ENCODE data around the gene BTBD16. TPM values are rescaled to one million over a fixed set of nuclear protein-coding genes. Genes with fewer than 3 reads are reported as not detected.

The BTBD16 gene
- total RNA-seq, 1 experiment from 2014 or later = 0.82 TPM

DNA sequence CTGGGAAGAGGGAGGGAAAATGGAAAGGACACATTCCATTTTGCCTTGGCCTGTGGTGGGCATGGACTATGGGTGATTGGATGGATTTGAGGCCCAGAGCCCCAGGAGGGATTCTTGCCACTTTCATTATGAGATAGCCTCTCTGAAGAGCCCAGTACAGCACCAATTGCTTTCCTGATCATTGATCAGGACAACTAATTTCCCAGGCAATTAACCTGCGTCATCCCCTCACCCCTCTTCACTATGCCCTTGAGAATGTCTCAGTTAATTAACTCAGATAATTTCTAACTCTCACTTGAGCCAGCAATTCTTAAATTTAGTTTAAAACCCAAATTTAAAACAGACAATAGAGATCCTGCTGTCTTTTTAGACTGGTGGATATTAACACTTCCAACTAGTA, 90.0 kb downstream of the BTBD16 start:
- intact Hi-C loops (cut with micrococcal nuclease; ENCODE audit: unreplicated experiment) = no loop called here
- Histone ChIP-seq H3K27me3 (ENCODE audit: control insufficient read depth, insufficient read depth, low read length) (no peaks in the 10 kb centered on the region), H3K36me3 (ENCODE audit: control insufficient read depth, insufficient read depth, low read length) (no peaks in the 10 kb centered on the region), H3K9me3 (ENCODE audit: control insufficient read depth, insufficient read depth, low read depth, low read length) (no peaks in the 10 kb centered on the region), H3K27ac (ENCODE audit: low read length) (no peak overlapping the region), H3K4me3 (ENCODE audit: low read depth in 2 of 2, low read length in 2 of 2) (no peak overlapping the region), H3K4me1 (ENCODE audit: control insufficient read depth, insufficient read depth, low read length) (no peaks in the 10 kb centered on the region)
- no TSS peak for BruUV-seq (replicated peaks)
- TF ChIP-seq, protein P1, sequence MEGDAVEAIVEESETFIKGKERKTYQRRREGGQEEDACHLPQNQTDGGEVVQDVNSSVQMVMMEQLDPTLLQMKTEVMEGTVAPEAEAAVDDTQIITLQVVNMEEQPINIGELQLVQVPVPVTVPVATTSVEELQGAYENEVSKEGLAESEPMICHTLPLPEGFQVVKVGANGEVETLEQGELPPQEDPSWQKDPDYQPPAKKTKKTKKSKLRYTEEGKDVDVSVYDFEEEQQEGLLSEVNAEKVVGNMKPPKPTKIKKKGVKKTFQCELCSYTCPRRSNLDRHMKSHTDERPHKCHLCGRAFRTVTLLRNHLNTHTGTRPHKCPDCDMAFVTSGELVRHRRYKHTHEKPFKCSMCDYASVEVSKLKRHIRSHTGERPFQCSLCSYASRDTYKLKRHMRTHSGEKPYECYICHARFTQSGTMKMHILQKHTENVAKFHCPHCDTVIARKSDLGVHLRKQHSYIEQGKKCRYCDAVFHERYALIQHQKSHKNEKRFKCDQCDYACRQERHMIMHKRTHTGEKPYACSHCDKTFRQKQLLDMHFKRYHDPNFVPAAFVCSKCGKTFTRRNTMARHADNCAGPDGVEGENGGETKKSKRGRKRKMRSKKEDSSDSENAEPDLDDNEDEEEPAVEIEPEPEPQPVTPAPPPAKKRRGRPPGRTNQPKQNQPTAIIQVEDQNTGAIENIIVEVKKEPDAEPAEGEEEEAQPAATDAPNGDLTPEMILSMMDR (IDR thresholded peaks at IDR 0.05) = no peak
- ChIA-PET CTCF (no interaction called here), POLR2A (no interaction called here)
- DNase-seq (ENCODE audit: low read depth, low spot score) (no peak), ATAC-seq (no peak)
- in situ Hi-C loops (cut with HindIII; ENCODE audit: low pct_unique_long_range_greater_than_20kb, low sequenced_read_pairs) = no loop called here

DNA sequence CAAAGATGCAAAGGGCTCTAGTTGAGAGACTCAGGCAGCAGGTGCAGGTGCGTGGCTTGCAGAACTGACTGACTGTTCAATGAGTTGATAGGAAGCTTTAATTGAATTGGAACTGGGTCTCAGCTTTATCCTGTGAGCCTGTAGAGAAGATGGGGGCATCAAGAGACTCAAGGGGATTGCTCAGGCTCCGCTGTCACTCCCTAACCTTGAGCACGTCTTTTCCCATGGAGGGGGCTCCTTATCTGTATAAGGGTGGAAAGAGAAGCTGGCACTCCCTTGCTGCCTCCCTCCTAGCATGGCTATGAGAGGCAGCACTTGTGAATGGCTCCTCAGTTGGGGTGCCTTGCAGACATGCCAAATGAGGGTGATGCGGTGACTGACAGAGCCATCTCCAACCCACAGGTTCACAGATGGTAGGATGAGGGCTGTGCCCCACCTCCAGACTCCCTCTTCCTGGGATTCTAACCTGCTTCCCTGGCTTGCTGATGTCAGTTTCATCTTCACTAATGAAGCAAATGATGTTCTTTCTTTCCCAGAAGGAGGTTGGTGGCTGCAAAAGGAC, 91.0 kb downstream of the BTBD16 start:
- H3K27ac ChIP-seq (ENCODE audit: low read length) = no peak overlapping the region
- H3K4me1 ChIP-seq (ENCODE audit: control insufficient read depth, insufficient read depth, low read length) = no peaks in the 10 kb centered on the region
- DNase-seq (ENCODE audit: low read depth, low spot score) (no peak), ATAC-seq (no peak)
- CTCF ChIA-PET = no interaction called here
- no TSS peak for BruUV-seq (replicated peaks)
- H3K36me3 ChIP-seq (ENCODE audit: control insufficient read depth, insufficient read depth, low read length) = no peaks in the 10 kb centered on the region
- H3K9me3 ChIP-seq (ENCODE audit: control insufficient read depth, insufficient read depth, low read depth, low read length) = no peaks in the 10 kb centered on the region
- intact Hi-C loops (cut with micrococcal nuclease; ENCODE audit: unreplicated experiment) (no loop called here), in situ Hi-C loops (cut with HindIII; ENCODE audit: low pct_unique_long_range_greater_than_20kb, low sequenced_read_pairs) (no loop called here)
- POLR2A ChIA-PET = no interaction called here
- no peaks in the 10 kb centered on the region for H3K27me3 ChIP-seq (ENCODE audit: control insufficient read depth, insufficient read depth, low read length)
- H3K4me3 ChIP-seq (ENCODE audit: low read depth in 2 of 2, low read length in 2 of 2) = no peak overlapping the region
- TF ChIP-seq SIN3A (IDR thresholded peaks at IDR 0.05; ENCODE audit: borderline replicate concordance, insufficient read depth, low read depth, low read length) (no peak), TCF7L2 (IDR thresholded peaks at IDR 0.05; ENCODE audit: low read depth, low read length) (no peak), POLR2AphosphoS5 (IDR thresholded peaks at IDR 0.05; ENCODE audit: low read depth, low read length) (no peak)
- TF ChIP-seq, protein P1 (IDR thresholded peaks at IDR 0.05) = no peak
- TF ChIP-seq, protein P2, sequence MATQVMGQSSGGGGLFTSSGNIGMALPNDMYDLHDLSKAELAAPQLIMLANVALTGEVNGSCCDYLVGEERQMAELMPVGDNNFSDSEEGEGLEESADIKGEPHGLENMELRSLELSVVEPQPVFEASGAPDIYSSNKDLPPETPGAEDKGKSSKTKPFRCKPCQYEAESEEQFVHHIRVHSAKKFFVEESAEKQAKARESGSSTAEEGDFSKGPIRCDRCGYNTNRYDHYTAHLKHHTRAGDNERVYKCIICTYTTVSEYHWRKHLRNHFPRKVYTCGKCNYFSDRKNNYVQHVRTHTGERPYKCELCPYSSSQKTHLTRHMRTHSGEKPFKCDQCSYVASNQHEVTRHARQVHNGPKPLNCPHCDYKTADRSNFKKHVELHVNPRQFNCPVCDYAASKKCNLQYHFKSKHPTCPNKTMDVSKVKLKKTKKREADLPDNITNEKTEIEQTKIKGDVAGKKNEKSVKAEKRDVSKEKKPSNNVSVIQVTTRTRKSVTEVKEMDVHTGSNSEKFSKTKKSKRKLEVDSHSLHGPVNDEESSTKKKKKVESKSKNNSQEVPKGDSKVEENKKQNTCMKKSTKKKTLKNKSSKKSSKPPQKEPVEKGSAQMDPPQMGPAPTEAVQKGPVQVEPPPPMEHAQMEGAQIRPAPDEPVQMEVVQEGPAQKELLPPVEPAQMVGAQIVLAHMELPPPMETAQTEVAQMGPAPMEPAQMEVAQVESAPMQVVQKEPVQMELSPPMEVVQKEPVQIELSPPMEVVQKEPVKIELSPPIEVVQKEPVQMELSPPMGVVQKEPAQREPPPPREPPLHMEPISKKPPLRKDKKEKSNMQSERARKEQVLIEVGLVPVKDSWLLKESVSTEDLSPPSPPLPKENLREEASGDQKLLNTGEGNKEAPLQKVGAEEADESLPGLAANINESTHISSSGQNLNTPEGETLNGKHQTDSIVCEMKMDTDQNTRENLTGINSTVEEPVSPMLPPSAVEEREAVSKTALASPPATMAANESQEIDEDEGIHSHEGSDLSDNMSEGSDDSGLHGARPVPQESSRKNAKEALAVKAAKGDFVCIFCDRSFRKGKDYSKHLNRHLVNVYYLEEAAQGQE (IDR thresholded peaks at IDR 0.05; ENCODE audit: insufficient read depth in 1 of 2, low read depth in 2 of 2, low read length in 1 of 2) = no peak

Measured in Panc1 (cell line).